Stimulated activated CD4-positive, alpha-beta T cell treated with anti-CD3 and anti-CD28 coated beads, Interleukin-12 subunit alpha, Interleukin-12 subunit beta, amount 100 ng/mL, for 4 hours (primary cell): Measurements from ENCODE around the gene SORL1.

Experiments
- DNase-seq: peaks from one replicate; pipeline ENCODE4 v3.0.0-alpha.2; 2020

SORL1 gene

DNA sequence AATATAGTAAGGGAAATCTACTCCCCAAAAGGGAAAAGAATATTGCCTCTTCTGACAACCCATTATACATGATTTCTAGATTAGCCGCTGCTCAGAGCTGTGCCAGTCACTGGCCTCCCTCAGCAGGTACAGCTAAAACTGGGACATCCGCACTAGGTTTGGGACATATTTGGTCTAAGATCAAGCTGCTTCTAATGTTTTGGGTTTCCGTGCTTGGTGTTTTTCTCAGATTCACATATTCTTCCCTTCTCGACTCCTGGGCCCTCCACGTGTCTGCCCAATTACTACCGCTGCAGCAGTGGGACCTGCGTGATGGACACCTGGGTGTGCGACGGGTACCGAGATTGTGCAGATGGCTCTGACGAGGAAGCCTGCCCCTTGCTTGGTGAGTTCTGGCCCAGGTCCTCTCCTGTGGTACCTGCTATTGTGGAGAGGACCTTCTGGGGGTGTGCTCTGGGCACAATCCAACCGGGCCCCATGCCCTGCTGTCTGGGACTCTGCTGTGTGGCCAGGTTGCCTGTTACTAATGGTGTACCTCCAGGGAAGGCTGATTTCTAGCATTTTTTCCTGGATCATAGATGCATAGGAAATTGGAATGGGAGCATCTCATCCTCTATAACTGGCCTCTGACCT is 138.8 kb downstream of the SORL1 start:
- DNase-seq = no peak

DNA sequence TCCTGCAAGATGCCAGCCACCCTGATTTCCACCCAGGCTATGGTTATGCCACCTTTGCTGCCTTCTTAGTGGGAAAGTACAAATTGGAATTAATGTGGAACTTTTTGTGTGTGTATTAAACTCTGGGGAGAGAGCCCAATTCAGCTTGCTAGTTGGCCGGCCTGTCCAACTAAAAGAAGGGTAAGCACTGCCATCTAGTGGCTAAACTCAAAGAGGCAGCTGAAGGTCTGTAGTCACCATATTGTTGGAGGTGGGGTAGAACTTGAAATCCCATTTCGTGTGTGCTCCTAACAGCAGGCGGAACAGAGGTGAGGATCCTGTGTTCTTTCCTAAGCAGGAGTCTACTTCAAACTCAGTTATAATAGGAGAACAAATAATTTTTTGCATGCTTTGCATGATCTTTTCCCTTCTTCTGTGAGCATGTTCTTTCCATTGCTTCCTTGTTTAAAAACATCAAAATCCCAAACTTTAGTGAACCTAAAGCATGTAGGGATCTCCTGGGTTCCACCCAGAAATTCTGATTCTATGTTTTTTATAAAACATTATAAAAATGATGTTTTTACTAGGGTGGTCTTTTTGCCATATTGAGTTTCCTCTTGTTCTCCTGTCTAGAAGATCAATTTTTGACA is 139.4 kb downstream of the SORL1 start:
- peak; percentile 51 for DNase-seq

DNA sequence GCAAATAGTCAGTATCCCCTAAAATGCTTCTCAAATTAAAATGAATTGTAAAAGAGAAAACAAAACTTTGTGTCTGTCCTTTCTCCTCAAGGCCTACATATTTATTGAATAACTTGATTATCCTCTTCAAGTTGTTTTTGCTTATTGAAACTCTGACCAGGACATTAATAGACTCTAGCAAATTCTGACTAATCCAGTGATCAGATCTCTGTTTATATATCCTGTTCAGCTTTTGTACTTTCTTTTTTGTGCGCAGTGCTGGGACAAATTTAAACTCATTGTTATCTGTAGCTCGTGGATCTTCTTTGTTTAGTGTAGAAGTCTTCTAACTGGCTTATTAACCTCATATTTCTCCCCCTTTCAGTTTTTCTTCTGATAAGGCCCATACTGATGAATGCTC is 140.6 kb downstream of the SORL1 start:
- DNase-seq = no peak

DNA sequence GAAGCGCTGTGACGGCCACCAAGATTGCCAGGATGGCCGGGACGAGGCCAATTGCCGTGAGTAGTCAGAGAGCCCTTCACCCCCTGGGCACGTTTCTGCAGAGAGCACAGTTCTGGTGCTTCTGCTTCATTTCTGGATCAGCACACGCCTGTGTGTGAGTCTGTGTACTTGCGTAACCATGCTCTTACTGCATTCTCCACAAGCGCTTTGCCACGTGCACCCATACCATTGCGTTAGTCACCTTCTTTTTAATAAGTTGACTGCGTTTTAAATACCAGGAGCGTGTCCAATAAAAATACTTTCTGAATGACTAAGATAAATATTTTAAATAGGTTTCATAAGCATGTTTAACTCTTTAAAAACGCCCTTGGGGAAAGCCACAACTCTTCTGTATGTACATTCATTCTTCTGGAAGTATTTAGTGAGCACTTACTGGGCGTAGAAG is 143.6 kb downstream of the SORL1 start:
- DNase-seq = no peak

DNA sequence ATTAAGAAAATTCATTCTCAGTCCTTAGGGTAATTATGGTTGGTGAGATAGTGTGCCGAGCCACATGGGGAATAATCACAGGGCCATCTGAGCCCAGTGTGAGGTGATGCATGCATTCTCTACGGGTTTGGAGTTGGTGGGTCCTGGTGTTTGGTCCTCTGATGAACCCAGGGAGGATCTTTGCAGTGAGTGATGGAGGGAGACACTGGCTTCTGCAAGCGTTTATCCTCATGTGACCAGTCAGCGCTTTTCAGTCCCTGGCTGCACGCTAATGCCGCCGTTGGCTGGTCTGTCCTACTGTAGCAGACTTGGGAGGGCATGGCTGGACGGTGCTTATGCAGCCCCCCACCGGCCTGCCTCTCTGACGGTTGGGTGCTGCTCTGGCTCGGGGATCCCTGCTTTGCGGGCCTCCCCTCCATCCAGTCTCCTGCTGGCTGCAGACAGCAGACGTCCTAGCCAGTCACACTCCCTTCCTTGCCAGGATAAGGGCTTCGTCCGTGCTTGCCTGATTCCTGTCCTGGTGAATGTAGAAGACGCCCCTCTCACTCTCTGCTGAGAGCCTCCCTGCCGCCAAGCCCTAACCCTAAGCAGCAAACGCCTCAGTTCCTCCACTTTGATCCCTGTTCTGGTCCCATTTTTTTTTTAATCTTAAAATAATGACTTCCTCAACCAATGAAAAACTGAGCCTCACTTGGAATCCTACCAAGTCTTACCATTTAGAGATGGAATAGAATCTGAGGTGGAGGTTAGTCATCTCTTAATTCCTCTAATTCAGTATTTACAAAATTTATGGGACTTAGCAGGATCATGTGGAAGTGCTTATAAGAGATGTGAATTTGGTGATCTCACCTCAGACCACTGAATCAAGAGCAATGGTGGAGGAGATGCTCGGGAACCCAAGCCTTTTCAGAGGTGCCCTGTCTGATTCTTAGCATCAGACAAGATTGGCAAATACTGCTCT is 144.4 kb downstream of the SORL1 start:
- no peak for DNase-seq

DNA sequence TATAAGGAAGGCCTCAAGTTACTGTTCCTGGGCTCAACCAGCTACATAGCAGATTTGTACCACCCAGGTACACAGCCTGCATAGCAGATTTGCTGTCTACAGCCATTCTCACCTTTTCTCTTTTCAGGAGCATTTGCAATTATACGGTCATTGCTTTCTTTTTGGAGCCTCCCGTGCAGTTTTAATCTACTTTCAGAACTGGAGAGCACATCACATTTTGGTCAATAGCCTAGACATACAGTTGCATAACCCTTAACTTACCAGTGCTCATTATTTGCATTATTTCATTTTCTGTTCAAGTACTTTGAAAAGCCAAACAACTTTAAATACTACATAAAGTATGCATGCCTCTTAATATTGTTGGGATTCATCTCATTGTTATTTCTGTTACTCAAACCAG is 151.2 kb downstream of the SORL1 start:
- DNase-seq = no peak

DNA sequence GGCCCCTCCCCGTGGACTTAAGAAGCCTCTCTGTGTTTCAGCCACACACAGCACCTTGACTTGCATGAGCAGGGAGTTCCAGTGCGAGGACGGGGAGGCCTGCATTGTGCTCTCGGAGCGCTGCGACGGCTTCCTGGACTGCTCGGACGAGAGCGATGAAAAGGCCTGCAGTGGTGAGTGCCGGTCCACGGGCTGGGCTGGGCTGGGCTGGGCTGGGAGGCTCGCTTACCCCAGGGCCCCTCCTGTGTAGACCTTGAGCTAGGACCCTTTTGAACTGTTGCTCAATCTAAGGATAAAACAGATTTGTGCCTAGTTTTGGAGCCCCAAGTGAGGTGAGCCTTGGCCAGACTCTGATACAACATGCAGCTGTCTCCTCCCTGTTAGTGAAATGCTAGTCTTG is 152.0 kb downstream of the SORL1 start:
- no peak for DNase-seq

DNA sequence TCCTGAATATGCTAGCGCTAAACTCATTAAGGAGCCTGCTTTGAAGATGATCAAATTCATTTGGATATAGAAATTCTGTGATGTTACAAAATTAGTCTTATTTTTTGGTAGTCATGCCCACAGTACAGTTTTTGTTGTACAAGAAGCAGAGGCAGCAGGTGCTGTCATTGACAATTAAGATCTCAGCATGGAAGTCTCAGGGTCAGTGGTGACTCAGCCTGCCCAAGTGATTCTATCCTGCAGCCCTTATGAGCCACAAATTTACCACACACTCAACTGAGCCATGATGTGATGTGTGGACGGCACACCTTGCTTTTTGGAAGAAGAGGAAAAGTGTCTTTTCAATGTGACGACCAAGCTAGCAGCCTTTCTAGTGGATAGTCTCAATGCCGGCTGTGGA is 154.2 kb downstream of the SORL1 start:
- DNase-seq = no peak

DNA sequence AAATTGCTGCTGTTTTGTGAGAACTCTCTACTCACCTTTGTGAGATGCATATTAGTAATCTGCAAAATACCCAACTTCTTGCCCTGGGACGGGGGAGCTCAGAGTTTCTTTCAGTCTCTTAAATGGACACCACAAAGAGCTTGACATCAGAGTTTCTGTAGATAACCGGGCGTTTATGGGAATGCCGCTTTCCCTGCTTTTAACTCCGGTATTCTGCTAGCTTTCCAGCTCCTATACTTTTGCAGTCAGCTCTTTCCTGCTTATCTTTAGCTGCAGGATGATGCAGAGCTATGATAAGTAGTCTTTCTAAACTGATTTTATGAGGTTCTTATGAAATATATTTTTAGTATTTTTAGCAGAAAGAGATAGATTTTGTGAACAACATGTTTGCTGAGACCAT is 155.2 kb downstream of the SORL1 start:
- DNase-seq = no peak

DNA sequence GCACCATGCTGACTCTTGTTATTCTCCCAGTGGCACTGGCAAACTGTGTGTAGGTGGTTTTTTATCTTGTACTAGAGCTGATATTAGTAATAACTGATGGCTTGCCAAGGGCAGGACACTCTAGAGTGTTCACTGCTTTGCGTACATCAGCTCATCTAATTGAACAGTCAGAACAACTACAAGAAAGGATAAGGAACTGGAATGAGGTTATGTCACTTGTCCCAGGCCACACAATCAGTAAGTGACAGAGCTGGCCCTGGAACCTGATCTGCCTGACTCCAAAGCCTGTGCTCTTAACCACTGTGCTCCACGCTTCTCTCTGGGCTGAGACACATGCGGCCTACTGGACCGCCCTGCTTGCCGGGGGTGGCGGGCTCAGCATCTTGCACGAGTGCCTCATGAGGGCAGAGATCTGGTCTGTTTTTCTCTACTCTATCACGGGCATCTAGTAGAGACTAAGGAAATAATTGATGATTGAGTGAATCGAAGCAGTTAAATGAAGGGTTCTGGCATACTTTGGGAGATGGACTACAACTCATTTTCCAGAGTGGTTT is 156.5 kb downstream of the SORL1 start:
- DNase-seq = no peak

DNA sequence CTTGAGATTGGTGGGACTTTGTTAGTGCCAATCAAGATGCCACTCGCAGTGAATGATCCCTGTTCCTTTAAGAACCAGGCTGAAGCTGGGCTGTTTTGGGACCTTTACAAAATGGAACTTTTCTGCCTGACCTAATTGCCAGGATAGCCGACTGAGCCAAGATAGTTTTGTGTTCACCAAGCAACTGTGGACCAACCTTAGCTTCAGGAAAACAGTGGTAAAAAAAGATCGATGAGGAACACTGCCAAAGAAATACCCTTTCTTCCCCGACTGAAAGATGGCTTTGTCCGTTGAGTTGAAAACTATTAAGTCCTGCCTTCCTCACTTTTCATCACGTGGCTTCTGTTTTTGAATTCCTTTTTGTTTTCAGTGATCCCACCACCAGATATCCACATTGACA is 158.6 kb downstream of the SORL1 start:
- DNase-seq = no peak

DNA sequence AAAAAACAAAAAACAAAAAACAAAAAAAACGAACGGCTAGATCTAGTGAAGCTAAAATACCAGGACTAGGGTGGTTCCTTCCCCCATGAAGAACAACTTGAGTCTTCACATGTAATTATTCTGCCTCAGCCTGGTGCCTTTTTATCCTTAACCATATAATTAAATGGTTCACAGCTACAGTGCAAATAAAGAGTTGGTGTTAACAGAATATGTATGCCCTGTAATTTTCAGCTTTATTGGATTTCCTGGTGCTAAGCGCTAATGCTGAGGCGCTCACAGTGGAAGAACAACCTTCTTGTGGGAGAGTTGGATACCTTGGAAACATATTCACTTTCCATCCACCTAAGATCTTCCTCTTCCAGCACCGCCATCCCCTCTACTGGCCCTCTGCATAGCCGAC is 159.1 kb downstream of the SORL1 start:
- no peak for DNase-seq

DNA sequence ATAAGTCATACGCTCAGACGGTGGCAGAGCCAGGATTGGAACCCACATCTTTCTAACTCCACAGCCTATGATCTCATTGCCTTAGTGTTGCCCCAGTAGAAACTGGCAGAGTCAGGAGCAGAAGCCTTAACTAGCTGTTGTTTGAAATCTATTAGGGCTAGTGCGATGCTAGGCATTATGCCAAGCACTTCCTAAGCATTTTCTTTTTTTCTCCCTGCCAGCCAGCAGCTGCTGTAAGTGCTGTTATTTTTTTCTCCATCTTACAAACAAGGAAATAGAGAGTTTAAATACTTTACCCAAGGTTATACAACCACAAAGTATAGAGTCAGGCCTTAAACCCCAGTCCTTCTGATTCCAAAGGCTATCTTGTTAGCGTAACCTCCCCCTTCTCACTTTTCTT is 161.6 kb downstream of the SORL1 start:
- no peak for DNase-seq

DNA sequence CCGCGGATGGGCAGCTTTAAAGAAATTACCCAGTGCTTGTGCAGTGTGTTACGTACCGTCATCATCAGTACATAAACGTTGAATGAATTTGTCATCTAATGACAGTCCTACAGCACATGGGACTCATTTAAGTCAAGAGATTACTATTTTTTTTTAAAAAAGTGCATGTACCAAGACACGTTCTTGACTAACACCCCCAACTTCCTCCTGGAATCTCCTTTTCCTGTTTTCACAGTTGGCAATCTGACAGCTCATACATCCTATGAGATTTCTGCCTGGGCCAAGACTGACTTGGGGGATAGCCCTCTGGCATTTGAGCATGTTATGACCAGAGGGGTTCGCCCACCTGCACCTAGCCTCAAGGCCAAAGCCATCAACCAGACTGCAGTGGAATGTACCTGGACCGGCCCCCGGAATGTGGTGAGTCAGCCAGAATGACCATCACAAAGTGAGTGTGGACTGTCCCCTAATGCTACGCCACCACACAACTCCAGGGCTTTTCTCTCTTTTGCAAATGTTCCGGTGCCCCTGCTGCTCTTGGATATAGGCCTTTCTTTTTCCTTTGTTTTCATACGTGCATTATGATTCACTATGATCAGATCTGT is 162.6 kb downstream of the SORL1 start:
- DNase-seq = no peak

DNA sequence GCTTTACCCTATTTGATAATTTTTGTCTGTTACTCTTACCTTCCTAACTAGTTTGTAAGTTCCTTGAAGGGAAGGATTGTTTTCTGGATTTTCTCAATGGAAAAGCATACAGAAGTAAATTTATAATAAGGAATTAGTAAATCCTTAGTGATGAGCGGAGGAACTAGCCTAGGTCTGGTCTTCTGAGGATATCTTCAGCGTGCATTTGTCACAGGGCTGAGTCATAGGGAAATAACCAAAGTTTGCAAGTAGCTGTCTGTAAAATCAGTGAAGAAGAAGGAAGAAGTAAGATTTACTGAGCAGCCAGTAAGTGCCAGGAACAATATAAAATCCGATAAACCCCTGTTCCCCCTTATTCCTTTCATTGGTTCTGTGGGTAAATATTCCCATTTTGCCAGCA is 163.4 kb downstream of the SORL1 start:
- DNase-seq = no peak

DNA sequence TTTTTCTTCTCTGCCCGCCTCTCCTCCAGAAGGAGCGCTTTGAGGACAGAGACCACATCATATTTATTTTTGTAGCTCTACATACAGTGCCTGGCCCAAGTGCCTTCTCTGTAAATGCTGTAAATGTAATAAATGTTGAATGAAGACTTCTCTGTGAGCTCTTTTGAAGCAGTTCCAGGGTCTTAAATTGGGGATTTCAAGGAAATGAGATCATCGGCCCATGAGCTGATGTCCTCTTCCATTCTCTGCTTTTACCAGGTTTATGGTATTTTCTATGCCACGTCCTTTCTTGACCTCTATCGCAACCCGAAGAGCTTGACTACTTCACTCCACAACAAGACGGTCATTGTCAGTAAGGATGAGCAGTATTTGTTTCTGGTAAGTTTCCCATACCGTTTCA is 166.4 kb downstream of the SORL1 start:
- DNase-seq = no peak

DNA sequence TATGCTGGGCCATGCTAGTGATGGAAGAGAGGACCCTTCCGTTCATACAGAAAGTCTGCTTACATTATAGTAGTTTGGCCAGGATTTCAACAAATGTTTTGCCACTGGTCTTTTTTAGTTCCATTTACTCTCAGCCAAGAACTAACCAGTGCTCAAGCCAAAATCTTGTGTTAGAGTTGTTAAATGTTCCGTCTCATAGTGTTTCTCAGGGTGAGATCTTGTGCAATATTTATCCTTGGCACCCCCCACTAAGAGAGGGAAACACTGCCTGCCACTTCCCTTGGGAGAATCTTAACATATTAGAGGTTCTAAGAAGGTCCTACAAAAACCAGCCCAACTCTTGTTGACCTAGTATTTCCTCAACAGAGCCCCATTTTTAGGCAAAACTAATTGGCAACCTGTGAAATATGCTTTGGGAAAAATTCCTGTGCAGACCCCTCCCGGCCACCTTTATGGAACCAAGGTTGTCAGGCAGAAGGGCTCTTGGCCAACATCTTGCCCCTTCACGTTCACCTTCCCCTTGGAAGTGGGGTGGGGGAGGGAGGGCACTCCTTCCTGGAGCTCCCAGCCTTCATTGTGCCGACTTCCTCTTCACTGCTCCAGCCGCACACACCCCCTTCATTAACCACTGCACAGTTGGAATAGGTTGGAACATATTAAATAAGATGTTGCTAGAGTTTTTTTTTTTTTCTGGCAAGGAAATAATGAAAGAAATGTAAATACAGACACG is 173.8 kb downstream of the SORL1 start:
- no peak for DNase-seq

DNA sequence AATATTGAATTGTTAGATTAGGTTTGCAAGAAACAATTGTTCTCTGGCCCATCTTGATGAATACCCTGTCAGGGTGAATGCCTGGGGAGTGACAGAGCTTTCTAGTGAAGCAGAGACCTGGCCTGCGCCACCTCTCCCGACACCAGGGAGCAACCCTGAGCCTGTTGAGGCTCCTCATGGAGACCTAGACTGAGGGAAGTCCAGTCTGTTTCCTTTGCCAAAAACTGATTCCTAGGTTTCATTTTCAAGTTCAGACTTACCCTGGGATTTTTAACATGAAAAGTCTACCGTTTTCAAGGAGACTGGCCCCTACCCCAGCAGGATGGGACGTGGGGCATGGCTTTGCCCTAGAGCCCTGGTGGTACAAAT is 174.4 kb downstream of the SORL1 start:
- DNase-seq = no peak

DNA sequence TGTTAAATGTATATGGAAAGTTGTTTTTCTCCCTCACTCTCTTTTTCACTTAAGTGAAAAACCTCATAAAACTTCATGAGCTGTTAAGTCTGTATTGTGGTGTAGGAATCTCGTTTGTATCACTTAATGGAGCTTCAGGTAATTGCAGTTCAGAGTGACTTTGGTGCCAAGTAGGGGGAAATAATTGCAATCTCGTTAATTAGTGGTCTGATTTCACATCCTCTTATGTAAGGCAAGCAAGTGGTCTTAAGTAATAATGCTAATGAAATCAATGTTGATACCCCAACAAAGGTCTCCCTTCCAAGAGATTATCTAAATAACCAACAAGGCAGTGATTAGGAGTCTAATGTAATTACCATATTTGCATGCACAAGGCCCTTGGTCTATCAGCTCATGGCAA is 174.9 kb downstream of the SORL1 start:
- DNase-seq = no peak

DNA sequence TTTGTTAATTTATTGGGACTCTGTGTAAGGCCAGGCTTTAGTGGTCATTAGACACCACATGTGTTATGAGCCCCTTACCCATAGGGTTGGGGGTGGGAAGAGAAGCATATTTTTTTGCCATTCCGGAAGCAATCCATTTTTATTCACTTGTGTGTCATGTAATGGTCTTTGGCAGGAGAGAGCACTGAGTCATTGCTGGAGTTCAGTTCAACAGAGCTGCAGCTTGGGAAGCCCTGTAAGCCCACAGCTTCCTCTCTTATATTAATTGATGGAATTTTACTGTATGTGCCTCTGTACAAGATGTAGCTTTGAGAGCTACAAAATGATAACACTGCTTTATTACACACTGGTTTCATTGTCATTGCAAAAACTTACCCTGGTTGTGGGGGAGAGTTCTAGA is 177.9 kb downstream of the SORL1 start:
- no peak for DNase-seq

DNA sequence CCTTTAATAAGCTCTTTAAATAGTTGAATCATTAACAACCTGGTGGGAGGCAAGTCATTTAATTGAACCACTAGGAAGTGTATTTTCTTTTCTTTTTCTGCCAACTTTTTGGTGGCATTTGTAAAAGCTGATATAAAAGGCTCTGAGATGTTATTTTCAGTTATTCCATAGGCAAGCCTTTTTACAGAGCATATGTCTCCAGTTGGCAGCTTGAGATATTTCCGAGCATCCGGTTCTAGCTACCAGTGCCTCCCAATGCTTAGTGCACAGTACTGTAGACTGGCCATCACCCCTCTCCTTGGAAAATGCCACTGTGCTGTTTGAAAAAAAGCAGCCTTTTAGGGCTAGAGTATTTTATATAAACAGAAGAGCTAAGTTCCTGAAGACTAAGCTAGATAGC is 179.3 kb downstream of the SORL1 start:
- DNase-seq = no peak

DNA sequence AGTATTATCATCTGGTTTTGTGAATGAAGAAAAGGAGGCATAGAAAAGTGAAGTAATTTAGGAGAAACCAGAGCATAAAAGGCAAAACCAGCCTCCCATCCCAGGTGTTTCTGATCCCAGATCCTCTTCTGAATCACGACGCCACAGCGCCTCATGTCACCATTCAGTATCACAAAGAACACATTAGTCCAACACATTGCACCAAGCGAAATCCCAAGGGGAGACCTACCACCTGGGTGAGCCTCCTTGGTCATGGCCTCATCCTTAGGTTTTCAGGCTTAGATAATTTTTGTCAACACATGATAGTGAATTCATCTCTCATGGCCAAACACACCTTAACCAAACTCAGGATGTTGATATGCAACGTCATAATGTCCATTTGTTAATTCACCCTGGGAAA is 182.2 kb downstream of the SORL1 start:
- DNase-seq = no peak

DNA sequence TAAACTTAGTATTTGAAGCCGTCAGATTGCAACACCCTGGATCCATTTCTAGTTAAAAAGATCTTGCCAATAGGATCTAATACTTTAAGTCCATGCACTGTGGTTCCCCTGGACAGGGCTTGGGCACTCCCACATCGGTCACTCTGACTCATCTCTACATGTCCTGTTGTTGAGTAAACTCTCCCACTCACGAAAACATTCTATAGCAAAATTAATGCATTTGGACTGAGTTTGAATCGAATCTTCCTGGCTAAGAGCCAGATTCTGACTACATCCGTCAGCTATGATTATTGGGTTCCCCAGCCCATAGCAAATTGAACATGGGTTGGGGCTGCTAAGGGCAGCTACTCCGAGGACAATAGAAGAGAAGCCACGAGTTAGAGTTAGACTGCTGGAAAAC is 182.8 kb downstream of the SORL1 start:
- DNase-seq = no peak
